ENCODE data around the gene DAB2IP. TPM values are rescaled to one million over a fixed set of nuclear protein-coding genes. Genes with fewer than 3 reads are reported as not detected.

Gene DAB2IP
- total RNA-seq, 1 donor from 2014 or later = 81.6 TPM

DNA sequence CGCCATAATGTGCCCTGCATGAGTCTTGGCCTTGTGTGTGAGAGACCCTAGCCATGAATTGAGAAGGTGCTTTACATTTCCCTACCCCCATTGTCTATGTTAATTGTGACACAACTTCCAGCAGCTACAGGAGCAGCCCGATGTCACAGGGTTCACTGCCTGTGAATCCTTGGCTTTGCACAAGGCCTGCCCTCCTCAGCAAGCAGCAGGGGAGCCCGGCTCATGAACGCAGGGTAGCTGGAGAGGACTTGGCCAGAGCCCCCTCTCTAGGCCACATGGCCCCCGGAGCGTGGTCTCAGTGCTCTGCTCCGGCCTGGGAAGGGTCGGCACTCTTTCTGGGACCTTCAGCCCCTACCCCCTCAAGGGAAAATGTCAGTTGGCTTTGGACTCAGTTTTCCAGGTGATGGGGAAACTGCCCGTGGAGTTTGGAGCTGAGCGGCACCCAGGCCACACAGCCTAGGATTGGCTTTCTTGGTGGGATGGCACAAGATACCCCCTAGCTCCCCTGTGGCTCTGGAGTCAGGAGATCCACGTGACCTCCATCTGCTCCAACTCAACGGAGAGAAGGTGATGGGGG is 160.8 kb downstream of the DAB2IP start:
- TF ChIP-seq, protein P1, sequence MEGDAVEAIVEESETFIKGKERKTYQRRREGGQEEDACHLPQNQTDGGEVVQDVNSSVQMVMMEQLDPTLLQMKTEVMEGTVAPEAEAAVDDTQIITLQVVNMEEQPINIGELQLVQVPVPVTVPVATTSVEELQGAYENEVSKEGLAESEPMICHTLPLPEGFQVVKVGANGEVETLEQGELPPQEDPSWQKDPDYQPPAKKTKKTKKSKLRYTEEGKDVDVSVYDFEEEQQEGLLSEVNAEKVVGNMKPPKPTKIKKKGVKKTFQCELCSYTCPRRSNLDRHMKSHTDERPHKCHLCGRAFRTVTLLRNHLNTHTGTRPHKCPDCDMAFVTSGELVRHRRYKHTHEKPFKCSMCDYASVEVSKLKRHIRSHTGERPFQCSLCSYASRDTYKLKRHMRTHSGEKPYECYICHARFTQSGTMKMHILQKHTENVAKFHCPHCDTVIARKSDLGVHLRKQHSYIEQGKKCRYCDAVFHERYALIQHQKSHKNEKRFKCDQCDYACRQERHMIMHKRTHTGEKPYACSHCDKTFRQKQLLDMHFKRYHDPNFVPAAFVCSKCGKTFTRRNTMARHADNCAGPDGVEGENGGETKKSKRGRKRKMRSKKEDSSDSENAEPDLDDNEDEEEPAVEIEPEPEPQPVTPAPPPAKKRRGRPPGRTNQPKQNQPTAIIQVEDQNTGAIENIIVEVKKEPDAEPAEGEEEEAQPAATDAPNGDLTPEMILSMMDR (IDR thresholded peaks at IDR 0.05) = no peak
- Histone ChIP-seq H3K9me3 (no peaks in the 10 kb centered on the region), H3K4me3 (no peak overlapping the region), H3K36me3 (no peaks in the 10 kb centered on the region), H3K27ac (no peak overlapping the region), H3K27me3 (no peaks in the 10 kb centered on the region), H3K4me1 (no peaks in the 10 kb centered on the region)
- intact Hi-C loops (cut with DNase I) = no loop called here
- DNase-seq (peak; percentile 51), ATAC-seq (no peak)

DNA sequence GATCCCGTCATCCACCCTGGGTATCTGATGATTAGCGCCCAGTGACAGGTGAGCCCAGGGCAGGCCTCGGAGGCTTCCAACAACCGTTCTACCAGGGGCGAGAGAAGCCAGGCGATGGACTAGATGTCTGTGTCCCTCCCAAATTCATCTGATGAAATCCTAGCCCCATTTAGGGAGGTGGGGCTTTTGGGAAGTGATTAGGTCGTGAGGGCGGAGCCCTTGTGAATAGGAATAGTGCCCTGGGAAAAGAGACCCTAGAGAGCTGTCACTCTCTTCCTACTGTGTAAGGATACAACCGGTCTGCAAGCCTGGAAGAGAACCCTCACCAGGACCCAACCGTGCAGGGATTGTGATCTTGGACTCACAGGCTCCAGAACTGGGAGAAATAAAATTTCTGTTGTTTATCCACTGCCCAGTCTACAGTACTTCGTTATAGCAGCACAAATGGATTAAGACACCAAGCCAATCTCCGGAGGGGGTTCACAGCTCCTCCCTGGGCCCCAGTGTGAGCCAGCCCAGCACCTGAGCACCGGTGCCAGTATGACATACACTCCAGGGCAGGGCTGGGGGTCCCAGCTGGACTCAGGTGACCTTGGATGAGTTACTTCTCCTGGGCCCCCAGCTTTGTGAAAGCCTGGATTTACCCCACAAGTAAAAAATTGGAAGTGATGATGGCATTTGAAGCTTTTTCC is 162.2 kb downstream of the DAB2IP start:
- H3K27me3 ChIP-seq = no peaks in the 10 kb centered on the region
- no peak overlapping the region for H3K4me3 ChIP-seq
- no peaks in the 10 kb centered on the region for H3K9me3 ChIP-seq
- no peaks in the 10 kb centered on the region for H3K36me3 ChIP-seq
- intact Hi-C loops (cut with DNase I) = no loop called here
- H3K4me1 ChIP-seq = no peaks in the 10 kb centered on the region
- TF ChIP-seq, protein P1 (IDR thresholded peaks at IDR 0.05) = no peak
- DNase-seq = peak; percentile 35
- no peak for ATAC-seq
- H3K27ac ChIP-seq = no peak overlapping the region

DNA sequence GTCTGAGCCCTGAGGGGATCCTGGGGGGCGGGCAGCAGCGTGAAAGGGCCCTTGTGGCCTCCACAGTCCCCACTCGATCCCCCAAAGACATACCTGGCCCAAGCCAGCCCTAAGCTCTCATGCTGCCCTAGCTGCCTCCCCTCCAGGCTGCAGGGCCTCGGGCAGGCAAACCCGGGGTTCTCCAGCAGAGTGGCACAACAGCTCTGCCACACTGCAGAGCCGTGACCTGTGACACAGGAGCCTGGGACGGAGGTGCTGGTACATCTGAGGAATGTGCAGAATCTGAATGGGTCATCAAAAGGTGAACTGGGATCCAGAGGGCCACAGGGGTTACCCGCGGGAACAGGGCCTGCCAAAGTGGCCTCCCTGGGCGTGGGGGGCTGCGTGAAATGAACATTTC is 163.2 kb downstream of the DAB2IP start:
- Histone ChIP-seq H3K36me3 (no peaks in the 10 kb centered on the region), H3K4me1 (no peaks in the 10 kb centered on the region), H3K27me3 (no peaks in the 10 kb centered on the region), H3K4me3 (no peak overlapping the region), H3K27ac (no peak overlapping the region), H3K9me3 (no peaks in the 10 kb centered on the region)
- ATAC-seq (no peak), DNase-seq (peak; percentile 56)
- TF ChIP-seq, protein P1 (IDR thresholded peaks at IDR 0.05) = no peak
- intact Hi-C loops (cut with DNase I) = no loop called here

DNA sequence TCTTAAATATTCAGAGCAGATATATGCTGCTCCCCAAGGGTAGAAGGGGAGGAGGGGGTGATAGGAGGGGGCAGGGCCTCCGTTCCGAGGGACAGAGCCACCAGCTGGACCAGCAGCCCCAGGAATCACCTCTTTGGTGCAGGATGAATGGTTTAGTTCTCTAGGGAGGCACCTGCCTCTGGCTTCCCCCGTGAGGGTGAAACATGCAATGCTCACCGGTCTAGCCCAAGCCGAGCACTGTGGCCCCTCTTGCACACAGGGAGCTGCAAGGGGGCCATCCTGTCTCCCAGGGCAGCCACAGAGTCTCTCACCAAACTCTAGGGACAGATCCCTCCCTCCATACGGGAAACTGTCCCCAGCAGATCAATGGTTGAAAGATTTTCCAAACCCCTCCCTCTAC is 163.7 kb downstream of the DAB2IP start:
- Histone ChIP-seq H3K27ac (no peak overlapping the region), H3K36me3 (no peaks in the 10 kb centered on the region), H3K4me1 (no peaks in the 10 kb centered on the region), H3K9me3 (no peaks in the 10 kb centered on the region), H3K4me3 (no peak overlapping the region), H3K27me3 (no peaks in the 10 kb centered on the region)
- TF ChIP-seq, protein P1 (IDR thresholded peaks at IDR 0.05) = no peak
- intact Hi-C loops (cut with DNase I) = no loop called here
- DNase-seq (no peak), ATAC-seq (no peak)

DNA sequence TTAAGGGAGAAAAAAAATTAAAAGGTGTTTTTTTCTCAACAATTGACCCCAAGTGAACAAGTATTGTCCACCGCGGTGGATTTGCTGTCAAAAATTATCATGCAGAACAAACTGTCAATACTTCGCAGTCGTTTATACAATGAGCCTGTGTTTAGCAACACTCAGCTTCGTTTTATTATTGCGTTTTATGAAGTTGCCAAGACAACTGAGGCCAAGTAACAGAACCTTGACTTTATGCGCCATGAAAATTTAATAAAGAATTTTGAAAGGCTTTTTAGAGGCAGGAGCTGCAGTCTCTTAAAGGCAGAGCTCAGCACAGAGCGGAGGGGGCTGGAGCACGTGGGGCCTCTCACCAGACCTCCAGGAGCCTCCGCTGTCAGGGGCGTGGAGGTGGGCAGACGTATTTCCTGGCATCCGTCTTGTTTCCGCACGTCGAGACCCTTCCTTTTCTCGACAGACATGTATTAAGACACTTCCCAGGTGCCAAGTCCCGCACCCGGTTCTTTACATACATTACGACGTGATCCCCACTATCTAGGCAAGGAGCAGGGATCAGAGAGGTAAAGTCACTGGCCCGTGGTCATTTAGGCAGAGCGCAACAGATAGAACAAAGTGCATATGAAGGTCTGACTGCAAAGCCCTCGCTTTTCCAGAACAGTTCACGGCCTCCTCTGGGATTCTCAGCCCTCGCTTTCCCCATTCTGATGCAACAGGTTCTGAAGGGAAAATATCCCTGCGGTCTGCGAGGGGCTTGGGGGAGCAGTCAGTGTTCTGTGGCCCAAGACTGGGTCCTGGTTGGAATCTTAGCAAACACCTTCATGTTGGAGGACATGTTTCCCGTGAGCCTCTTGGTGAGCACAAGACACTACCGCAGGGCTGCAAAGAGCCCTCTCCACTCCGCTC is 164.4 kb downstream of the DAB2IP start:
- no peak for DNase-seq
- H3K27me3 ChIP-seq = no peaks in the 10 kb centered on the region

More for the DNA sequence above, 164.4 kb downstream of the DAB2IP start:
- Histone ChIP-seq H3K4me1 (no peaks in the 10 kb centered on the region), H3K27ac (no peak overlapping the region), H3K36me3 (no peaks in the 10 kb centered on the region), H3K4me3 (no peak overlapping the region), H3K9me3 (no peaks in the 10 kb centered on the region)
- intact Hi-C loops (cut with DNase I) = no loop called here
- TF ChIP-seq, protein P1 (IDR thresholded peaks at IDR 0.05) = no peak
- no peak for ATAC-seq
